CD1c-positive myeloid dendritic cell (primary cell): ENCODE results near the gene SCD5.
"Not testable (repeated sequence)": the region's sequence is repeated elsewhere in the genome, so short reads cannot be mapped to it uniquely, and the experiment has no call there.

Experiments
- DNase-seq: peaks from one replicate; pipeline ENCODE4 v3.0.0-alpha.2; 2016; ENCODE audit errors: extremely low spot score

The SCD5 gene

DNA sequence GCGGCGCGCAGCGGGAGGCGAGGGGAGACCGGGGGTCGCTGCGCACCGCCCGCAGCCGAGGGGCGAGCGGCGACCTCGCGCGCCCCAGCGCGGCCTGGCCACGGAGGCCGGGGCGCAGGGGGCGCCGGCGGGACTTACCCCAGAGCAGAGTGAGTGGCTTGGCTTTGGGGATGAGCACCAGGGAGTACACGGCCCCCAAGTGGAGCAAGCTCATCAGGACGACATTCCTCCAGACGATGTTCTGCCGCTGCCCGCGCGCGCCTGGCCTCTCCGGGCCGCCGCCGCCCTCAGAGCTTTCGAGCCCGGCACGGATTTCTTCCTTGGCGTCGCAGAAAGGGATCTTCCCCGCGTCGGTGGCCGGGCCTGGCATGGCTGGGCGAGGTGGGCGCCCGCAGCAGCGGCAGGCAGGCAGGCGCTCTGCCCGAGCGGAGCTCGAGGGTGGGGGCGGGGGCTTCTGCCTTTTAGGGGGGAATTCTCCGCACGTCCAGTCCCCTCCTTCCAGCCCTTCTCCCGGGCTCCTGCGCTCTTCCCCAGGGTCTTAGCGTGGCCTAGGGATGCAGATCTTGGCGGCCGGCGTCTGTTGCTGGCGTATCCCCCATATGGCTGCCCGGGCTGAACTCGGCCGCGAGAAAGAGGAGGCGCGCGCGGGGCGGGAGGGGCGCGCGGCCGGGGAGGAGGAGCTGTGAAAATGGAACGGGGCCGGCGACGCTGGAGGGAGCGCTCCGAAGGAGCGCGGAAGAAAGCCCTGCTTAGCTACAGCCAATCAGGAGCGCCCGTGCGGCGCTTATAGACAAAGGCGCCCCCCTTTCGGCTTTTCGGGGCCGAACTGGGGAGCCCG lies at the start of gene SCD5:
Gene SCD5, minus strand, starts transcription at position 629 of the 838 bp plus-strand sequence. Its CDS starts 259 bp downstream, at position 370.
- peak; percentile 35 for DNase-seq

DNA sequence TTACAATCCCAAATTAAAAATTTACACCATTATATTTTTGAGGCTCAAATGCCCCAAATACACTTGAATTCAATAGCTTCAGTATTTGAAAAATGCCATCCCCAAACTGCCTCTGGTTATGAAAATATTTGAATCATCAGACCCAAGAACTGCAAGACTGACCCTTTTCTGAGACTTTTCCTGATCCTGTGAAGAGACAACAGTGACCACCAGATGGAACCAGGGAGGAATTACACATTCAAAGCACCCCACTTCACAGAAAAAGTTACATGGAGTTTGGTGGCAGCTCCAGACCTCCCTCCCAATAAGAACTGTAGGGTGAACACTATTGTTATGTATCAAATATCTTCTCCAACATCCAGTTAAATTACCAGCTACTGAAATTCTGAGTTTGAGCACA lies 44.0 kb upstream of the SCD5 start:
- no peak for DNase-seq

DNA sequence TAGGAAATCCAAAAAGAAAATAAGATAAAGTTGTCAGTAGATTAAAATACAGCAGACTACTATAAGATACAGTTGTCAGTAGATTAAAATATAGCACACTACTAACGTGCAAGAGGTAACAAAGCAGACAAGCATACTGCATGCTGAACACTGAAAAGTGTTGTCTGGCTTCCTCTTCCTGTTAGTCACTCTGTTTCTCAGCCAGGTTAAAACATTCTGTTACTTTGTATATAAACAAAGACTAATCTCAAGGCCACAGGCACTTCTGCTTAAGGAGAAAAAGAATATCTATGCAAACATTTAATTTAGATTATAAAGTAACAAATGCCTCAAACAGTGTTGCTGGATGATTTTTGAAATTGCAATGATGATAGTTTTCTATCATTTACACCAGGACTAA lies 41.0 kb upstream of the SCD5 start:
- no peak for DNase-seq

DNA sequence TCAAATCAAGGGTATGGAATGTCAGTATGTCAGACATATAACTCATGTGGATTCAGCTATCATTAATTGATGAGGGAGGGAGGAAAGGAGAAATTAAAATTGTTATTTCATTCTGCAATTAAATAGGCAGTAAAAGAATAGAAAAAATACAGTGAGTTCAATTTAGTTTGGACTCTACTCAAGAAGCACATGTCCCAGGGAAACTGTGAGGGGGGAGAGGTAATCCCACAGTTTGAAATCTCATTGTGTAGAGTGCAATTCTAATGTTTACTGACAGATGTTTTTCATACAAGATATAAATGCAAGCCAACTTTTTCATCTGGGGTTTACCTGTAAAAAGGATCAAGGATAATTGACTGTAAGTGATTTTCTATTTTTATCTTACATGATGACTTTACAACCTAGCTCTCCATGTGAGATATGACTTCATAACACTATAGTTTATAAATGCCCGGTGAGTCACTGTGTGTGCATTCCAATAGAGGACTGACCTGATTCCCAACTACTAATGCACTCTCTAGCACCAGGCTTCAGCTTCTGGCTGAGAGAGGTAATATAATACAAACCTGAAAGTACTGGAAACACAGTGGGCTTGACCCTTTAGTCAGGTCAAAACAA lies 35.2 kb upstream of the SCD5 start:
- no peak for DNase-seq

DNA sequence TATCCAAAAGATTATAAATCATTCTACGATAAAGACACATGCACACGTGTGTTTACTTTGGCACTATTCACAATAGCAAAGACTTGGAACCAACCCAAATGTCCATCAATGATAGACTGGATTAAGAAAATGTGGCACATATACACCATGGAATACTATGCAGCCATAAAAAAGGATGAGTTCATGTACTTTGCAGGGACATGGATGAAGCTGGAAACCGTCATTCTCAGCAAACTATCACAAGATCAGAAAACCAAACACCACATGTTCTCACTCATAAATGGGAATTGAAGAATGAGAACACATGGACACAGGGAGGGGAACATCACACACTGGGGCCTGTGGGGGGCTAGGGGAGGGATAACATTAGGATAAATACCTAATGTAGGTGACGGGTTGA lies 34.5 kb upstream of the SCD5 start:
- not testable (repeated sequence) for DNase-seq

DNA sequence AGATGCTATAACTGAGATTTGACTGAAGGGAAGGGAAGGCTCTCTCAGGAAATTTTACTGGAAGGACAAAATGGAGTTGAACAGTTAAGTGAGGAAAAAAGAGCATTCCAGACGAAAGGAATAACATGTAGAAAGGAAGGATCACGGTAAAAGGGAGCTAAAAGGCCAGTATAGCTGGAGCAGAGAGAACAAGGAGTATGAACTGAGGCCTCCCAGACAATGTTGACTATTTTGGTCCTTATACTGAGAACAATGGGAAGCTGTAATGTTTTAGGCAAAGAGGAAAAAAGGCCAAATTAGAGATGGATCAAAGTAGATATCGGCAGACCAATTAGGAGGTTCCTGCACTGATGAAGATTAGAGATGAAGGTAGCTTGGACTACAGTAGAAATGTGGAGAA lies 26.8 kb upstream of the SCD5 start:
- no peak for DNase-seq

DNA sequence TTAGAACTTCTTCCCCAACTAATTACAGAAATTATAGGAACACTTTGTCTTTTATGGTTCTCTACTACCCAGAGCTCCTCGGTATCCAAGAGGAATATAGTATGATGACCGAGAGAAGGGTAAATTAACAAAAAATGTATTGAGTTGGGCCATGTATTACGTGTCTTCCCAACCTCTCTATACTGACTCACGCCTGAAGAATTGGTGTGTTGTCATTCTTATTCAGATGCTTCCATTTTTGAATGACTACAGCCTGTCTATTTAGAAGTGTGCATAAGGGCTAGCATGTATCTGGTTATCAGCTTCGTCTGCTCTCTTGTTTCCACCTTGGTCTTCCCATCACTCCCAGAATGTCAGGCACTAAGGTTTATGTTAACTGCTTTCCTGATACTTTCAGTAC lies 24.5 kb upstream of the SCD5 start:
- no peak for DNase-seq

DNA sequence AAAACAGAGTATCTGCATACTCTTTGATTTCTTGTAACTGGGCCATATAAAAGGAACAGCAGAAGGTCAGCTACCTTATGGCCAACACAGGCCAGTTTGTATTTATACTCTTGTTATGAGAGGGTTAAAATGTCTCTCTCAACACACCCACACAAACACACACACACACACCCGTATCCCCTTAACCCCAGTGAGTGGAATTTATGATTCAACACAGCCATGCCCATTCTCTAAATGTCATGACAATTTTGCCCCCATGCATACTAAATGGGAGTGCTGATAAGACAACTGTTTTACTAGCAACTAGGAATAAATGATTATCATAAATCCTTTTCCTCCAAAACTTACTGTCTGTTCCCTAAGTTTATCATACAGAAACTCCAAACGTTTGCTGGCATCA lies 22.1 kb upstream of the SCD5 start:
- DNase-seq: no peak

DNA sequence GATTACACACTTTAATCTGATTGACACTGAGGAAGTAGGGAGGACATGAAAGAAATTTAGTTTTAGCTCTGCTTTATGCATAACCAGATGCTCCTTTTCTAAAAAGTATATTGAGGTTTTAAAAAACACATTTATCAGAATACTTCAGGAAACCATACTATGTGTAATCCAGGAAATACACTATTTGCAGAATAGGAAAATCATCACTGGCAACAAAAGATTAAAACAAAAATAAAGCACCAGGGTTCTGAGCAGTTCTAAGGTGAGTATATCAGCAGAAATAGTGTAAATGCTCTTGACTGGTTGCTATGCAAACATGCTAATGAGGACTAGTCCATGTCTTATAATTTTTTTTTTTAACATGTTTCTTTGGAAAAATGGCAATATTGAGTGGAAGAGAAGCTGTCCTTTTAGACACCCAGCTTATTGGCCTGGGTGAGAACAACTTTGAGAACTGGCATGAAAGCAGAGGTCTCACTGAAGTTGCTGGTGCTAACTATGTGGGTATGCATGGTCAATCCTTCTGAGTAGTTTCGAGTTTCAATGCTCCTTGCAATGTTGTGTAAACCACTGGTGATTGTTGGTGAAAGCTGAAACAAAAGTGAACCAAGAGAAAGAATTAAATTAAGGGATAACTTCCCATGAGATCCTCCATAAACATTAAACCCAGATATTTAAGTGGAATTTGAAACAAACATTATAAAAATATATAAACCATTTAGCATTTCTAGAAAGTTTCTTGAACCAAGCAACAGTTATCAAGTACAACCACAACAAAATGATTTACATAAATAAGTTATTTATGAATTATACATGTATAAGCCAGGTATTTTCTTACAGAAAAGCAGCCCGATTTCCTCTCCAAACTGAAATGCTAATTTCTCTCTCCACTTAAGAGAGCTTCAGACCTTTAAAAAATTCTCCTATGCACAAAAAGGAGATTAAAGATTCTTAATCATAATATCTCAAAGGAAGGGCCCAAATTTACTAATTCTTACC lies 20.4 kb upstream of the SCD5 start:
- DNase-seq: no peak

DNA sequence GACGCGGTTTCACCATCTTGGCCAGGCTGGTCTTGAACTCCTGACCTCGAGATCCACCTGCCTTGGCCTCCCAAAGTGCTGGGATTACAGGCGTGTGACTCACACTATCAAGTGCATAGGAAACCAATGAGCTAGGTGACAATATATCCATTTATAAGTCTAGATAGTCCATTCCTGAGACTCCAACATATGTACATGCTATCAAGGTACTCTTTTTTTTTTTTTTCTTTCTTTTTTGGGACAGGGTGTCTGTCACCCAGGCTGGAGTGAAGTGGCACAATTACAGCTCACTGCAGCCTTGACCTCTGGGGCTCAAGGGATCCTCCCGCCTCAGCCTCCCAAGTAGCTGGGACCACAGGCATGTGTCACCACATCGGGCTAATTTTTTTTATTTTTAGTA lies 18.3 kb upstream of the SCD5 start:
- not testable (repeated sequence) for DNase-seq

DNA sequence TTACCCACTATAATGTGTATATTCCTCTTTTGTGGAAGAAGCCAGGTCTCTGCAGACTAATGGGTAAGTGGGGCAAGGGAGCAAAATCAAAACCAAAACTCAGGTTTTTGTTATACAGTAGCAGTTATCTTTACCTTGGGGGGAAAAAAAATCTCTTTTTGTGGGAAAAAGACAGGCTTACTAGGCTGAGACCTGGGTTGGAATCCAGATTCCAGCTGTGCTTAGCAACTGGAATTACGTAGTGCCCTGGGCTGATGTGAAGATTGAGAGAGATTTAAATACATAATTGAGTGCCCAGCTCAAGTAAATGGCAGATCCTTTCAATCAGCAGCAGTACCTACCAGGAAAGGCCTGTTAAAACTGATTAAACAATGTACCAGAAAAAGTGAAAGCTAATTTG lies 15.4 kb upstream of the SCD5 start:
- no peak for DNase-seq

DNA sequence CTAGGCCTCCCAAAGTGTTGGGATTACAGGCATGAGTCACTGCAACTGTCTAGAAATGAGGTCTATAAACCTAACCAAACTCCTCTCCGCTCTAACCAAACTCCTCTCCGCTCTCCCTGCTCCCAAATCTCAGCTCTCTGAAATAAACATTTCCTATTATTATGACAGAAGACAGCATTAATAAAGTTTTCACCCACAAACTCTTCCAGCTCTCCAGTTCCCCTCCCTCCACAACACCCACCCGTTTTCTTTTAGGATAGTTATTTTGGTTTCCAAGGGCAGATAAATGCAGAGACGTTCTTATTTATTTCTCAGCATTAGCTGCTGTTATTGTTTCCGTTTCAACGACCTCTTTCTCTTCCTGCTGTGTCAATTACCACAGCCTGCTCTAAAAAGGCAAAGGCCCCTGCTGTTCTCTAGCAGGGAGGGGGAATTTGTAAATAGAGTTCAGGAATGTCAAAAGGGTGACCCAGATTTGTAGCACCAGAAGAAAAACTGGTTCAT lies 13.3 kb upstream of the SCD5 start:
- no peak for DNase-seq

DNA sequence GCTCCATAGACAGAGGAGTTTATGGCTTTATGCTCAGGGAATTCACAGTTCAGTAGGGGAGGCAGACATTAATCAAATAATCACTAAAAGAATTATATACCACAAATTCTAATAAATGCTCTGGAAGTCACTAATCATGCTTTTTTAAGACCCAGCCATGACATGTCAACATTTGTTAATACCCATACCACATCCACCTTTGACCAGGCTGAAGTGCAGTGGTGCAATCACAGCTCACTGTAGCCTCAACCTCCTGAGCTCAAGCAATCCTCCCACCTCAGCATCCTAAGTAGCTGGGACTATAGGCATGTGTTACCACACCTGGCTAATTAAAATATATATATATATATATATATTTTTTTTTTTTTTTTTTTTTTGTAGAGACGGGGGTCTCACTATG lies 12.8 kb upstream of the SCD5 start:
- DNase-seq: no peak

DNA sequence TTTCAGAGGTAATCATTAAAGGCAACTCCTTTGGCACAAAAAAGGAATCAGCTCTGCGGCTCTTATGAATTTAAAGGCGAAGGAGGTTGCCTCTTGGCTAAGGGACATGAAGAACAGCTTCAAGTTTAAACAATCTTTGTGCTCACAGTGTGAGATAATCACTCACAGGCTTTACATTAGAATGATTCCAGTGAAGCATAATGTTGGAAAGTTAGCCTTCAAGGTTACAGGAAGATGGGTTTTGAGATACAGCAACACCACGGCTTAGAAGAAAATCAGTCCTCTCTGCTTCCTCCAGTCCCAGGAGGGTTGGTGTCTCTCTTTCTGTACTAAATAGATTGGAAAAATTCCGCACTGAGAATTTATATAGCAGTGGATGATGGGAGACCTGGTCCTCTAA lies 11.6 kb upstream of the SCD5 start:
- DNase-seq: no peak

DNA sequence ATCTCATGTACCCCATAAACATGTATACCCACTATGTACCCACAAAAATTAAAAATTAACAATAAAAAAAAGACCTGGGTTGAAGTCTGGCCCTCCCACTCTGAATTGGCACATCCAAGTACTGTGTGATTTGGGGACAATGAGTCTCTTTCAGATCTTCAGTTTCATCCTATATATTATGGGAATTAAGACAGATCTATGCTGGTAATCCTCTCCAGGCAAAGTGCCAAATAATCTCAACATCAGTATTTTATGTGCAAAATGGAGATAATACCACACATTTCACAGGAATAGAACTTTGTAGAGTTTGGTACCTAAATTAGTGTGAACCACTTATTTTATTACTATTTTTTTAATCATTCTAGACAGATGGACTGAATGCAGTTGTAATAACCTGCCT lies 11.0 kb upstream of the SCD5 start:
- DNase-seq: no peak

DNA sequence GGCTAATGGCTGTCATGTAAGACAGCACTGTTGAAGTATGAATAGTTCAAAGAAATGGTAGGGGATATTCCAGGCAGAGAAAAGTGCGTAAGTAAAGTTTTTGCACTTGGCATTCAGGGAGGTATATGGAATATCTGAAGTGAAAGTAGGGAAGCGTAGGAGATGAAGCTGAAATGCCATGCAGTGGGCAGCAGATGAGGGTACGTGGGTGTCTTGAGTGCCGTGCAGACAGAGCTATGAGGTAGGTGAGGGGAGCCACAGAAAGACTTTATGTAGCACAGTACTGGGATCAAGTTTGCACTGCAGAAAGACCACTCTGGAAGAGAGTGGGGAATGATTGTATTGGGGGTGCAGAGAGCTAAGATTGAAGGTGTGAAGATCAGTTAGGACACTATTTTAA lies 5.2 kb upstream of the SCD5 start:
- peak; percentile 51 for DNase-seq

DNA sequence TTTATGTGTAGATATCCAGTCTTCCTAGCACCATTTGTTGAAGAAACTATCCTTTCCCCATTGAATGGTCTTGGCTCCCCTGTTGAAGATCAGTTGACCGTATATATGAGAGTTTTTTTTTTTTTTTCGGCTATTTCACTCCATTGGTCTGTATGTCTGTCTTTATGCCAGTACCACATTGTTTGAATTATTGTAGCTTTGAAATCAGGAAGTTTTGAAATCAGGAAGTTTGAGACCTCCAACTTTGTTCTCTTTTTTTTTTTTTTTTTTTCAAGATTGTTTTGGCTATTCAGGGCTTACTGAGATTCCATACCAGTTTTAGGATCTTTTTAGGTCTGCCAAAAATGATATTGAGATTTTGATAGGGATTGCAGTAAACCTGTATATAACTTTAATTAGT lies 4.3 kb upstream of the SCD5 start:
- DNase-seq: peak; percentile 49

DNA sequence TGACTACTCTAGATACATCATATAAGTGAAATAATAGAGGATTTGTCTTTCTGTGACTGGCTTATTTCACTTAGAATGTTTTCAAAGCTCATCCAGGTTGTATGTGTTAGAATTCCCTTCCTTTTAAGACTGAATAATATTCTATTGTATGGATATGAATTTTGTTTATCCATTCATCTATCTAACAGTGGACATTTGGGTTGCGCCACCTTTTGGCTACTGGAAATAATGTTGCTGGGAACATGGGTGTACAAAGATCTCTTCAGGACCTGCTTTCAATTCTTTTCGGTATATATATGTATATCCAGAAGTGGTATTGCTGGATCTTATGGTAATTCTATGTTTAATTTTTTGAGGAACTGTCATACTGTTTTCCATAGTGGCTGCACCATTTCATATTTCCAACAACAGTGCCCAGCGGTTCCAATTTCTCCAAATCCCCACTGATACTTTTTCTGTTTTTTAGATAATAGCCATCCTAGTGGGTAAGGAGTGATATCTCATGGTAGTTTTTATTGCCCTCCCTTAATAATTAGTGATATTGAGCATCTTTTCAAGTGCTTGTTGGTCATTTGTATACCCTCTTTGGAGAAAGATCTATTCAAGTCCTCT lies 3.4 kb upstream of the SCD5 start:
- DNase-seq: no peak

DNA sequence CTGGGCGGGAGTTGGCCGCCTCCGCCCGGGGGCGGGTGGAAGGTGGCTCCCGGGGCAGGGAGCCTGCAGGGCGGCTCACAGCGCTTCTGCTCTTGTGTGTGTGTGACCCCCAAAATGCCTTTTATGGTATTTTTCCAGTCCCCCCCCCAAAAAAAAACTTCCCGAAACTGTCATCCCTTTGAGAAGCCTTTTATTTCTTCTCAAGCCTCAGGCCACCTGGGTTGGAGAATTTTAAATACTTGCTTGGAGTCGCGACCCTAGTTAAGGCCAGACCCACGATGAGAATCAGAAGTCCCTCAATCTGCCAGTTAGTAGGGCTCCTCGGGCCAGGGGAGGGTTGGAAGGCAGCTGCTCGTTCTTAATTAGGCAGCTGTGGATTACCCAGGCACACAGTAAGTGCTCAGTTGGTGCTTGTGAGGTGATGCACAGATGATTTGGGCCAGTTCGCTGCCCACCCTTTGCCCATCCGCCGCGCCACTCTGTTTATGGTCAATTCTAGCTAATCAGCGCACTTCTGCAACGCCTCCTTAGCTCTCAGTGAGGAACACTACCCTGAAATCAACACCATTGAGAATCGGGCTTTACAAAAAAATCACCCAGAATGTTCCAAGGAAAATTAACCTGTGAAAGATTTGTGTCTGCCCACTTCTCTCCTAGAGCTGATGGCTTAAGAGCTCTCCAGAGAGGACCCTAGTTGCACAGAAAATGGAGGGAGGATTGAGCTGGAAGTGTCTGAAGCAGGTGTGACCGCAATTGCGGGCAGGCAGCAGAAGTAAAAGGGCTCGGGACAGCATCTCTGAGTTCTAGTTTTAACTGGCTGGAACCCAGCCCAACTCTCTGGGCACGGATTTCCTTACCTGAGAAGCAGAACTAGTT lies 648 bp upstream of the SCD5 start:
- no peak for DNase-seq

DNA sequence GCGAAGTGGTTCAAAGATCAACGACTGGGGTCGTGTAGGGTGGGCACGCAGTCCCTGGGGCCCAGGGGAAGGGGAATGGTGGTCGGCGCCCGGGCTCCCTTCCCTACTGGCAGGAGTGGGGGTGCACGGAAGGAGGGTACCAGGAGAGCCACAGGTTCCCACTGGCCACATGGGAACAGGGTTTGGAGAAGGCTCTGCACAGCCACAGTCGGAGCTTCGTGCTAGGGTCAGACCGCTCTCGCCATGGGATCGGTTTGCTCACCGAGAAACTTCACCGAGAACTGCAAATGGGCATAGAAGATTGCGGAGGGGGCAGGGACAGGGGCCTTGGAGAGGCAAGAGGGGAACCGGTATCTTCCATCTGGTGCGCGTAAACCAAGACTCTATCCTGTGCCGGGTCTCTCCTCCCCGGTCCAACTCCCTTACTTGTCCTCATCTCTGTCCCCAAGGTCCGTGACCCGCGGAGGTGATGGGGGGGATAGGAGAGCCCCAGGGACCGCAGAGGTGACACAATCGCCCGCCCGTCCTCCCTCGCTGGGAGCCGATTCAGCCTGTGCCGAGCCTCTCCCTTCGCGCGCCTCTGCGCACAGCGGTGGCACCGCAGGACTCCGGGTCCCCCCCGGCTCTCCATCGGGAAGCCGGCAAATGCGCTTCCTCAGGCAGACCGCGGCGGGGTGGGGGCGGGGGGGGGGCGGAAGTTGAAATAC lies 1.0 kb downstream of the SCD5 start:
- DNase-seq: no peak
